ENCODE results near the gene IL32. TPM values are rescaled to one million over a fixed set of nuclear protein-coding genes. Genes with fewer than 3 reads are reported as not detected.
A peak's percentile ranks its signal among the peaks of the same experiment; 100 is the strongest.

Gene IL32
- total and polyA plus RNA-seq, 2 of the 4 experiments (the other 2 are of a cell fraction): 25.6 to 95.7 TPM

DNA sequence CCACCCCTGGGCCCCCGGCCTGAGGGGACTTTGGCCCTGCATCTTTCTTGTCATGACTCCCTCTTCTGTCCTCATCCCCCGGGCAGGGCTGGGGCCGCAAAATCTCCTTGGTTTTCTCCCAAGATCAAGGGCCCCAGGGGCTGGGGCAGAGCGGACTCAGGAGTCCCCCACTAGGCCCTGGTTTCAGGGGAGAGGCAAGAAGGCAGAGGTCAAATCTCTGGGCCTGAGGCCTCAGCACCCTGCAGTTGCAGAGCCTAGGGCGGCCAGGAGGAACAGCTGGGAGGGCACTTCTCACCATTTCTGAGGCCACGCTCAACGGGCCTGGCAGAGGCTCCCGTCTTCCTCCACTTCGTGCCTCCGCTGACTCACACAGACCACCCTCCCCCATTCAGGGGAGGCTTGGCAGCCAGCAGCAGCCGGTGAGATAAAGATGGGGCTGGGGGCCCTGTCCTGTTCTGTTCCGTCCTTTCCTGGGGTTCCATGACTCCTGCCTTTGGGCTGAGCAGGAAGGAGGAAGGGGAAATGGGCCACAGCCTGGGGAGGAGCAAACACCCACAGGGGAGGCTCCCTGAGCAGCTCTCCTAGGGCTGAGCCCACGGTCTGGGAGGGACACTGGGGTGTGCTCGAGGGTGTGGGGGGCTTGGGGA lies 21.3 kb downstream of the IL32 start:
- Histone ChIP-seq H3K27me3 (ENCODE audit: control insufficient read depth, insufficient read depth, low read length) (peaks cover 17% of the 10 kb centered on the region), H4K20me1 (ENCODE audit: insufficient read depth, low read length) (no peaks in the 10 kb centered on the region), H3K23ac (ENCODE audit: low read depth, low read length) (no peak overlapping the region), H3K56ac (ENCODE audit: extremely low read depth, insufficient read depth, low read length) (no peak overlapping the region), H4K5ac (ENCODE audit: low read depth, low read length) (no peak overlapping the region), H3K27ac (ENCODE audit: insufficient read depth, low read length) (no peak overlapping the region), H3K9me3 (ENCODE audit: control insufficient read depth, insufficient read depth, low read length) (no peaks in the 10 kb centered on the region), H3K4ac (ENCODE audit: low read depth, low read length) (no peak overlapping the region), H2AFZ (replicated peaks; ENCODE audit: low read length, poor library complexity) (peak overlapping the region; percentile 39), H2AK9ac (replicated peaks; ENCODE audit: low read depth, low read length, poor library complexity) (peak overlapping the region; percentile 28), H3K36me3 (ENCODE audit: control insufficient read depth, insufficient read depth, low read length) (no peaks in the 10 kb centered on the region), H4K91ac (ENCODE audit: insufficient read depth, low read depth, low read length) (no peak overlapping the region), H3K79me1 (ENCODE audit: low read depth in 1 of 2, low read length in 2 of 2) (no peaks in the 10 kb centered on the region), H3K4me2 (ENCODE audit: low read depth, low read length) (no peak overlapping the region), H4K8ac (ENCODE audit: low read depth in 2 of 2, low read length in 2 of 2) (no peak overlapping the region), H2AK5ac (ENCODE audit: low read depth, low read length) (no peak overlapping the region), H2BK15ac (ENCODE audit: low read depth, low read length) (no peak overlapping the region), H3K9ac (ENCODE audit: low read depth, low read length) (no peak overlapping the region), H3K4me3 (ENCODE audit: insufficient read depth, low read depth, low read length) (no peak overlapping the region), H2BK20ac (ENCODE audit: low read depth, low read length) (no peak overlapping the region), H3K4me1 (ENCODE audit: control insufficient read depth, insufficient read depth, low read length) (no peaks in the 10 kb centered on the region), H2BK120ac (ENCODE audit: low read depth, low read length) (no peak overlapping the region), H2BK5ac (ENCODE audit: low read depth, low read length, poor library complexity, severe bottlenecking) (no peak overlapping the region), H3K18ac (ENCODE audit: low read depth, low read length) (no peak overlapping the region), H3K14ac (replicated peaks; ENCODE audit: low read depth, low read length) (no peak overlapping the region), H3K9me1 (ENCODE audit: insufficient read depth, low read length) (no peaks in the 10 kb centered on the region)
- BruUV-seq (replicated peaks): no TSS peak
- no peak for ATAC-seq (ENCODE audit: low read depth)
- WGBS, 2 experiments (ENCODE audit: extremely low coverage in 2 of 2, insufficient read length in 1 of 2): no CpG with 5 or more reads among the region's 14 CpGs
- intact Hi-C loops (cut with micrococcal nuclease) (no loop called here), dilution Hi-C loops (cut with HindIII; ENCODE audit: low sequenced_read_pairs, unreplicated experiment) (no loop called here), in situ Hi-C loops (cut with MboI; ENCODE audit: low sequenced_read_pairs) (no loop called here)
- POLR2A ChIA-PET (ENCODE audit: unreplicated experiment): no interaction called here
- no peak for DNase-seq
- TF ChIP-seq MAFK (IDR thresholded peaks at IDR 0.05; ENCODE audit: low read depth, low read length) (no peak), MXI1 (IDR thresholded peaks at IDR 0.05; ENCODE audit: borderline replicate concordance, low read depth, low read length) (no peak)
- CTCF ChIA-PET: no interaction called here

All from IMR-90 (cell line).